Measurements from ENCODE around the gene AIMP1. TPM values are rescaled to one million over a fixed set of nuclear protein-coding genes. Genes with fewer than 3 reads are reported as not detected.

Gene AIMP1
- total RNA-seq, 1 experiment from 2014 or later = 143 TPM

DNA sequence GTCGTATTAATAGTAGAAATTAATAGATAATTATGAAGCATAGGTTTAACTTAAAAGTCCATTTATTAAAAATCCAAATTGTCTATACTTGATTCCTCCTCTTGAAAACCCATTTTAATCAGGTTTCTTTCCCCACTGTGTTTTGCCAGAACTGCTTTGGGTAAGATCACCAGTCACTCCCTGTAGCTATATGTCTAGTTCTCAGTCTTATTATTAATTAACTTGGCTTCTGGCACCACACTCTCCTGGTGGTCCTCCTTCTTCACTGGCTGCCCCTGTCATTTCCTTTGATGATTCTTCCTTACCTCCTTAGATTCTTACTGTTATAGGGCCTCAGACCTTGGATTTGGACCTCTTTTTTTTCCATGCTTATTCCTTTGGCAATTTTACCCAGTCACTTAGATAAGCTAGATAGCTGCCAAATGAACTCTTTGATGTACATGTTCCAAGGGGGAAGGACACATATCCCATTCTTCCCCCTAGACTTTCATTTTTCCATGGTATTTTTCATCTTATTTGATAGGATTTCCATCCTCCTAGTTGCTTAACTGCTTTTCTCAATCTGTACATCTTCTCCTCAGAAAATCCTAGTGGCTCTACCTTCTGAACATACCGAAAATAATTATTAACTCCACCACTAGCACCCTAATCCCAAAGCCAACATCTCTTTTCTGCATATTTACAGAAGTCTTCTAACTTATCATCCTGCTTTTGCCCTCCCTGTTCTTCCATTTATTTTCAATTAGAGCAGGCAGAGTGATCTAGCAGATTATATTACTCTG is 27.7 kb downstream of the AIMP1 start:
- H3K36me3 ChIP-seq (ENCODE audit: control insufficient read depth, insufficient read depth, low read length) = no peaks in the 10 kb centered on the region
- H3K27ac Mint-ChIP-seq (ENCODE audit: unreplicated experiment) = peak overlapping the region; percentile 71
- H3K27me3 ChIP-seq (replicated peaks; ENCODE audit: control insufficient read depth, insufficient read depth, low read length) = no peaks in the 10 kb centered on the region
- DNase-seq = peak in 1 of 2 experiments; percentile 57
- ChIA-PET CTCF (interaction anchor here (1.0 kb wide), 1 partner anchor 25 kb away, joined by 3 read pairs; no protein-coding TSS in a partner anchor), POLR2A (interaction anchor here (0.5 to 2.1 kb wide), 2 partner anchors 20 to 28 kb away, joined by 3 to 5 read pairs; partner anchors contain the start of genes AIMP1 and TBCK)
- peak overlapping the region; percentile 27 for H3K4me3 Mint-ChIP-seq (ENCODE audit: unreplicated experiment)
- H3K9me3 ChIP-seq = no peaks in the 10 kb centered on the region
- no TSS peak for BruUV-seq (replicated peaks)
- peaks cover 16% of the 10 kb centered on the region for H3K4me1 Mint-ChIP-seq (ENCODE audit: low read depth, unreplicated experiment)
- no peak overlapping the region for H3K4me3 ChIP-seq (ENCODE audit: low read depth, low read length)
- intact Hi-C loops (cut with micrococcal nuclease; ENCODE audit: unreplicated experiment) = loop anchor here (1.0 kb wide), 2 partner anchors 38 to 256 kb away; no protein-coding TSS in a partner anchor
- peaks cover 55% of the 10 kb centered on the region for H3K4me1 ChIP-seq
- H3K36me3 Mint-ChIP-seq (ENCODE audit: insufficient read depth, unreplicated experiment) = peaks cover 60% of the 10 kb centered on the region
- H3K9me3 Mint-ChIP-seq (ENCODE audit: unreplicated experiment) = peaks cover 14% of the 10 kb centered on the region
- TF ChIP-seq, protein P1, sequence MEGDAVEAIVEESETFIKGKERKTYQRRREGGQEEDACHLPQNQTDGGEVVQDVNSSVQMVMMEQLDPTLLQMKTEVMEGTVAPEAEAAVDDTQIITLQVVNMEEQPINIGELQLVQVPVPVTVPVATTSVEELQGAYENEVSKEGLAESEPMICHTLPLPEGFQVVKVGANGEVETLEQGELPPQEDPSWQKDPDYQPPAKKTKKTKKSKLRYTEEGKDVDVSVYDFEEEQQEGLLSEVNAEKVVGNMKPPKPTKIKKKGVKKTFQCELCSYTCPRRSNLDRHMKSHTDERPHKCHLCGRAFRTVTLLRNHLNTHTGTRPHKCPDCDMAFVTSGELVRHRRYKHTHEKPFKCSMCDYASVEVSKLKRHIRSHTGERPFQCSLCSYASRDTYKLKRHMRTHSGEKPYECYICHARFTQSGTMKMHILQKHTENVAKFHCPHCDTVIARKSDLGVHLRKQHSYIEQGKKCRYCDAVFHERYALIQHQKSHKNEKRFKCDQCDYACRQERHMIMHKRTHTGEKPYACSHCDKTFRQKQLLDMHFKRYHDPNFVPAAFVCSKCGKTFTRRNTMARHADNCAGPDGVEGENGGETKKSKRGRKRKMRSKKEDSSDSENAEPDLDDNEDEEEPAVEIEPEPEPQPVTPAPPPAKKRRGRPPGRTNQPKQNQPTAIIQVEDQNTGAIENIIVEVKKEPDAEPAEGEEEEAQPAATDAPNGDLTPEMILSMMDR (IDR thresholded peaks at IDR 0.05; ENCODE audit: insufficient read depth in 1 of 2, low read depth in 1 of 2, low read length in 1 of 2, severe bottlenecking in 1 of 2, unreplicated experiment in 1 of 2) = no peak
- H3K27me3 Mint-ChIP-seq (ENCODE audit: insufficient read depth, unreplicated experiment) = no peaks in the 10 kb centered on the region

DNA sequence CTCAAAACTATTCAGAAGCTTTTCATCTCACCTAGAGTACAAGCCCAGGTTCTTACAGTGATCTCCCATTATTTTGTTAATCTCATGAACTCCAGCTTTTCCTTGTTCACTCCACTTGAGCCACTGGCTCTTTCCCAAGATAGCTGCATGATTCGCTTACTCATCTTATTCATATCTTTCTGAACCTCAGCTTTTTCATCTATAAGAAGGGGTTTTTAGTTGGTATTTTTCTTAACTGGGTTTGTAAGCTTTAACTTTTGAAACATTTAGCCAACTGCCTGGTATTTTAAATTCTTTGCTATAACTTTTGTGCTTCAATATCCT is 28.3 kb downstream of the AIMP1 start:
- Mint-ChIP-seq H3K27me3 (ENCODE audit: insufficient read depth, unreplicated experiment) (no peaks in the 10 kb centered on the region), H3K27ac (ENCODE audit: unreplicated experiment) (peak overlapping the region; percentile 71), H3K4me1 (ENCODE audit: low read depth, unreplicated experiment) (peaks cover 16% of the 10 kb centered on the region), H3K4me3 (ENCODE audit: unreplicated experiment) (peak overlapping the region; percentile 27), H3K36me3 (ENCODE audit: insufficient read depth, unreplicated experiment) (peaks cover 59% of the 10 kb centered on the region), H3K9me3 (ENCODE audit: unreplicated experiment) (peaks cover 14% of the 10 kb centered on the region)
- ChIA-PET POLR2A (interaction anchor here (2.1 kb wide), 1 partner anchor 29 kb away, joined by 5 read pairs; the partner anchor contains the start of genes AIMP1 and TBCK), CTCF (interaction anchor here (1.0 kb wide), 1 partner anchor 25 kb away, joined by 3 read pairs; no protein-coding TSS in a partner anchor)
- DNase-seq = no peak
- peaks cover 55% of the 10 kb centered on the region for H3K4me1 ChIP-seq
- intact Hi-C loops (cut with micrococcal nuclease; ENCODE audit: unreplicated experiment) = loop anchor here (1.0 kb wide), 2 partner anchors 38 to 256 kb away; no protein-coding TSS in a partner anchor
- BruUV-seq (replicated peaks) = no TSS peak
- H3K4me3 ChIP-seq (ENCODE audit: low read depth, low read length) = no peak overlapping the region
- TF ChIP-seq, protein P1 (IDR thresholded peaks at IDR 0.05; ENCODE audit: insufficient read depth in 1 of 2, low read depth in 1 of 2, low read length in 1 of 2, severe bottlenecking in 1 of 2, unreplicated experiment in 1 of 2) = no peak
- no peaks in the 10 kb centered on the region for H3K27me3 ChIP-seq (replicated peaks; ENCODE audit: control insufficient read depth, insufficient read depth, low read length)
- H3K36me3 ChIP-seq (ENCODE audit: control insufficient read depth, insufficient read depth, low read length) = no peaks in the 10 kb centered on the region
- no peaks in the 10 kb centered on the region for H3K9me3 ChIP-seq

DNA sequence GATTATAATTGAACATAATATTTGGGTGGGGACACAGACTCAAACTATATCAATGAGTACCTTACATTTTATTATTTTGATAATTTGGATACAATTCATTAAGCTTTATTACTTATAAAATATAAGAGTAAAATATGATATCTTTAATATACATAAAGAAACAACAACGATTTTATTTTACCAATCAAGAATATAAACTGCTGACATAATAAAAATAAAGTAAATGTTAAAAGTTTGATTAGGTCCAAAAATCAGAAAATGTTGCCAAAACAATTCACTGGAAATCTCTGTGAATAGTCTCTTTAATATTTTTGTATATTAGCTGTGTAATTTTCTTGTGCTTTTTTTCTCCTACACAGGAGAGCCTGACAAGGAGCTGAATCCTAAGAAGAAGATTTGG is 30.8 kb downstream of the AIMP1 start:
- Histone ChIP-seq H3K4me1 (peaks cover 39% of the 10 kb centered on the region), H3K36me3 (ENCODE audit: control insufficient read depth, insufficient read depth, low read length) (no peaks in the 10 kb centered on the region), H3K27me3 (replicated peaks; ENCODE audit: control insufficient read depth, insufficient read depth, low read length) (no peaks in the 10 kb centered on the region), H3K9me3 (no peaks in the 10 kb centered on the region), H3K4me3 (ENCODE audit: low read depth, low read length) (no peak overlapping the region)
- no peak overlapping the region for H3K27ac Mint-ChIP-seq (ENCODE audit: unreplicated experiment)
- no peaks in the 10 kb centered on the region for H3K27me3 Mint-ChIP-seq (ENCODE audit: insufficient read depth, unreplicated experiment)
- POLR2A ChIA-PET = no interaction called here
- no TSS peak for BruUV-seq (replicated peaks)
- no peak overlapping the region for H3K4me3 Mint-ChIP-seq (ENCODE audit: unreplicated experiment)
- CTCF ChIA-PET = no interaction called here
- intact Hi-C loops (cut with micrococcal nuclease; ENCODE audit: unreplicated experiment) = no loop called here
- no peak for DNase-seq
- H3K4me1 Mint-ChIP-seq (ENCODE audit: low read depth, unreplicated experiment) = peaks cover 10% of the 10 kb centered on the region
- H3K9me3 Mint-ChIP-seq (ENCODE audit: unreplicated experiment) = no peaks in the 10 kb centered on the region
- TF ChIP-seq, protein P1 (IDR thresholded peaks at IDR 0.05; ENCODE audit: insufficient read depth in 1 of 2, low read depth in 1 of 2, low read length in 1 of 2, severe bottlenecking in 1 of 2, unreplicated experiment in 1 of 2) = no peak
- peaks cover 52% of the 10 kb centered on the region for H3K36me3 Mint-ChIP-seq (ENCODE audit: insufficient read depth, unreplicated experiment)
